T-cell (primary cell): ENCODE results near the gene CCL4. TPM values are rescaled to one million over a fixed set of nuclear protein-coding genes. Genes with fewer than 3 reads are reported as not detected.
"Not testable (repeated sequence)": the region's sequence is repeated elsewhere in the genome, so short reads cannot be mapped to it uniquely, and the experiment has no call there.

Source experiments
- ATAC-seq, 4 experiments: fragments of 200-7000 bp in 3 of 4; fragments of 150-1000 bp in 1 of 4; cut with Tn5 transposase; replicated peaks in 1 of 4; 1 replicate in 3 of 4; 2 replicates in 1 of 4; pipeline ENCODE4 v1.10.0; 2021; ENCODE audit warnings: moderate library complexity in 3 of 4, mild to moderate bottlenecking in 2 of 4, moderate number of reproducible peaks in 1 of 4
- CTCF ChIA-PET, 2 donors: fragments of 300-600 bp; sonication (Branson Sonifier 250); formaldehyde crosslinking; loops; one replicate each; lab custom pipeline; 2022; ENCODE audit warnings: antibody characterized with exemption in 2 of 2; lab: Charles Lee
- POLR2A ChIA-PET, 2 donors: fragments of 300-600 bp; sonication (Branson Sonifier 250); formaldehyde crosslinking; loops; one replicate each; lab custom pipeline; 2022; ENCODE audit warnings: antibody characterized with exemption in 2 of 2; lab: Charles Lee
- DNase-seq, 35 experiments: peaks; one replicate each; pipeline versions ENCODE4 v3.0.0 to v3.0.0-alpha.2; 2013 to 2023
- H3K27ac ChIP-seq: one replicate; pipeline ENCODE4 v1.5.1; 2013; ENCODE audit warnings: low read length
- H3K27me3 ChIP-seq, 2 experiments: replicated peaks in 1 of 2; 1 replicate in 1 of 2; 2 replicates in 1 of 2; pipeline versions ENCODE4 v1.6.1 to v1.7.0; 2013; ENCODE audit warnings: low read length in 1 of 2, mixed read lengths in 1 of 2; ENCODE audit not compliant: control insufficient read depth in 2 of 2, insufficient read depth in 2 of 2; ENCODE audit errors: extremely low read depth in 1 of 2
- H3K36me3 ChIP-seq, 2 donors: 1 replicate in 1 of 2; 2 replicates in 1 of 2; pipeline versions ENCODE4 v1.6.1 to v1.7.0; 2013; ENCODE audit warnings: low read length in 1 of 2; ENCODE audit not compliant: control insufficient read depth in 2 of 2, insufficient read depth in 1 of 2; ENCODE audit errors: extremely low read depth in 1 of 2
- H3K4me1 ChIP-seq, 2 experiments: 1 replicate in 1 of 2; 2 replicates in 1 of 2; pipeline versions ENCODE4 v1.6.1 to v1.7.0; 2013; ENCODE audit warnings: low read length in 2 of 2, mixed read lengths in 1 of 2; ENCODE audit not compliant: insufficient read depth in 2 of 2, control insufficient read depth in 1 of 2; ENCODE audit errors: extremely low read depth in 1 of 2
- H3K4me3 ChIP-seq, 2 donors: 1 replicate in 1 of 2; 2 replicates in 1 of 2; pipeline versions ENCODE4 v1.5.1 to v1.7.0; 2013; ENCODE audit warnings: mild to moderate bottlenecking in 2 of 2, low read length in 1 of 2, moderate library complexity in 1 of 2; ENCODE audit not compliant: control insufficient read depth in 1 of 2; ENCODE audit errors: extremely low read depth in 1 of 2
- H3K9me3 ChIP-seq: 2 replicates; pipeline ENCODE4 v1.7.0; 2013
- H3K27ac Mint-ChIP-seq, 2 donors: one replicate each; pipeline ENCODE4 v1.8.0; 2020 to 2021; ENCODE audit warnings: mild to moderate bottlenecking in 2 of 2, mixed read lengths in 2 of 2
- H3K27me3 Mint-ChIP-seq, 2 donors: one replicate each; pipeline ENCODE4 v1.8.0; 2021 to 2022; ENCODE audit warnings: mixed read lengths in 2 of 2
- H3K36me3 Mint-ChIP-seq: one replicate; pipeline ENCODE4 v1.8.0; 2021; ENCODE audit warnings: mixed read lengths
- H3K4me1 Mint-ChIP-seq, 3 donors: one replicate each; pipeline ENCODE4 v1.8.0; 2020 to 2022; ENCODE audit warnings: mixed read lengths in 3 of 3, mild to moderate bottlenecking in 1 of 3
- H3K4me3 Mint-ChIP-seq, 3 donors: one replicate each; pipeline ENCODE4 v1.8.0; 2020 to 2022; ENCODE audit warnings: mild to moderate bottlenecking in 3 of 3, mixed read lengths in 3 of 3, moderate library complexity in 3 of 3
- H3K9me3 Mint-ChIP-seq, 3 donors: one replicate each; pipeline ENCODE4 v1.8.0; 2020 to 2022; ENCODE audit warnings: mixed read lengths in 3 of 3
- WGBS: methylation state at CpG from one replicate; pipeline ENCODE4 v1.1.5; 2013; ENCODE audit warnings: missing lambda C conversion rate; ENCODE audit not compliant: insufficient coverage; 5-methylcytosine and 5-hydroxymethylcytosine counted together
- total RNA-seq, 35 experiments: library from RNA in 6 of 35; stranded (reverse) in 6 of 35; fragments of 120-200 nt in 1 of 35; gene quantifications; one replicate each; pipeline versions ENCODE4 v1.2.1 to v1.2.4 and lab custom pipeline; 2013 to 2026

CCL4 gene
- total RNA-seq, 5 donors from 2014 or later (not counting 1 experiment from before 2014, with no cell fraction given), result 6.2 to 20.4 (median 16.1) TPM

DNA sequence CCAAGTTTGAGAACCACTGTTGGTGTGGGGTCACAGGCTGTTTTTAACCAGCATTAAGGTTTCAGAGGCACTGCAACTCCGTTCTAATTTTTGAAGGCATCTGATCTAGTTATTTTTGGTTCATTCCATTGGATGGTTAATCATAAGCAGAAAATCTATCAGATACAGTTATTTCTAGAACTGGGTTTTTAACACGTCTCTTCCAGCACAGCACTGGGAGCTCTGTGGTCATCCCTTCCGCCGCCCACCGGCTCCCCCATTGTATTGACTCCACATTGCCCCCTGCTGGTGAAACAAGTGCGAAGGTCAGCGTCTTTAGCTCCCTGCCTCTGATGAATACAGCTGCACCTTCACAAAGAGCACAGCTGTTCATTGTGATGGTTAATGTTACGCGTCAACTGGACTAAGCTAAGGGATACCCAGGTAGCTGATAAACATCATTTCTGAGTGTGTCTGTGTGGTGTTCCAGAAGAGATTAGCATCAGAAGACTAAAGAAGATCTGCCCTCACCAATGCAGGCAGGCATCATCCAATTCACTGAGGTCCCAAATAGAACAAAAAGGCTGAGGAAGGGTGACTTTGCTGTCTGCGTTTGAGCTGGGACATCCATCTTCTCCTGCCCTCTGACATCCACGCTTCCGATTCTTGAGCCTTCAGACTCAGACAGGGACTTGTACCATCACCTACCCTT is 31.1 kb upstream of the CCL4 start:
- Mint-ChIP-seq H3K9me3 (peaks cover 2 to 7% (median 4%) of the 10 kb centered on the region in 3 donors), H3K27me3 (peaks cover 4 to 6% of the 10 kb centered on the region in 2 donors), H3K4me3 (no peak overlapping the region), H3K36me3 (no peaks in the 10 kb centered on the region), H3K4me1 (peaks cover 5 to 12% (median 7%) of the 10 kb centered on the region in 3 donors), H3K27ac (peak overlapping the region in 1 of 2 donors; percentile 2)
- peak in 3 of 4 experiments; percentile 23 to 61 (median 45) for ATAC-seq
- no peak overlapping the region for H3K4me3 ChIP-seq
- ChIA-PET CTCF (interaction anchor here (0.6 to 2.6 kb wide), 8 partner anchors 9 to 195 kb away, joined by 3 to 9 read pairs (median 6); partner anchors contain the start of gene CCL18 (in 1 of the 2)), POLR2A (no interaction called here)
- no peaks in the 10 kb centered on the region for H3K36me3 ChIP-seq
- H3K27me3 ChIP-seq, result no peaks in the 10 kb centered on the region
- WGBS, result 44% methylated on average over 6 of the region's 12 CpGs
- no peaks in the 10 kb centered on the region for H3K9me3 ChIP-seq
- DNase-seq, result peak in 28 of 35 experiments; percentile 15 to 81 (median 41)
- peaks cover 0 to 37% of the 10 kb centered on the region in 2 experiments for H3K4me1 ChIP-seq
- no peak overlapping the region for H3K27ac ChIP-seq

DNA sequence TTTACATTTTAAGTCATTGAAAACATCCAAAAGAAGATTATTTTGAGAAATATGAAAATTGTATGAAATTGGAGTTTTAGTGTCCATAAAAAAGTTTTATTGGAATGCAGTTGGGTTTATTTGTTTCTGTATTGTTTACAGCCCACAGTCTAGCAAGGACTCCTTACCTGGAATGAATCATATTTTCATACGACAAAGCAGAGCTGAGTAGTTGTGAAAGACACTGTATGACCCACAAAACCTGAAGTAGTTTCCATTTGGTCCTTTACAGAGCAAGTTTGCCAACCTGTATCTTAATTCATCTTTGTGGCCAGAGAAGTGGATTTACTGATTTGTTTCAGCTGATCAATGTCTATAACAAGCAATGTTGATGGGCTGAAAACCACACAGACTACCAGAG is 29.3 kb upstream of the CCL4 start:
- peaks cover 5 to 7% (median 6%) of the 10 kb centered on the region in 3 donors for H3K4me1 Mint-ChIP-seq
- ChIA-PET CTCF (interaction anchor here in 1 of 2 donors (1.1 to 1.6 kb wide), 2 partner anchors 74 to 99 kb away, joined by 4 read pairs; no protein-coding TSS in a partner anchor), POLR2A (interaction anchor here in 1 of 2 donors (0.6 kb wide), 1 partner anchor 53 kb away, joined by 3 read pairs; no protein-coding TSS in a partner anchor)
- H3K27ac Mint-ChIP-seq, result no peak overlapping the region
- DNase-seq, result no peak
- no peaks in the 10 kb centered on the region for H3K36me3 Mint-ChIP-seq
- H3K4me3 Mint-ChIP-seq, result no peak overlapping the region
- no peaks in the 10 kb centered on the region for H3K36me3 ChIP-seq
- ATAC-seq, result no peak
- H3K4me3 ChIP-seq, result no peak overlapping the region
- no CpG with 5 or more reads among the region's 1 CpG for WGBS
- H3K9me3 Mint-ChIP-seq, result peaks cover 2 to 9% (median 4%) of the 10 kb centered on the region in 3 donors
- peaks cover 0 to 35% of the 10 kb centered on the region in 2 experiments for H3K4me1 ChIP-seq
- peak overlapping the region; percentile 10 for H3K27ac ChIP-seq
- H3K27me3 Mint-ChIP-seq, result peaks cover 4 to 6% of the 10 kb centered on the region in 2 donors
- no peaks in the 10 kb centered on the region for H3K9me3 ChIP-seq
- no peaks in the 10 kb centered on the region for H3K27me3 ChIP-seq

DNA sequence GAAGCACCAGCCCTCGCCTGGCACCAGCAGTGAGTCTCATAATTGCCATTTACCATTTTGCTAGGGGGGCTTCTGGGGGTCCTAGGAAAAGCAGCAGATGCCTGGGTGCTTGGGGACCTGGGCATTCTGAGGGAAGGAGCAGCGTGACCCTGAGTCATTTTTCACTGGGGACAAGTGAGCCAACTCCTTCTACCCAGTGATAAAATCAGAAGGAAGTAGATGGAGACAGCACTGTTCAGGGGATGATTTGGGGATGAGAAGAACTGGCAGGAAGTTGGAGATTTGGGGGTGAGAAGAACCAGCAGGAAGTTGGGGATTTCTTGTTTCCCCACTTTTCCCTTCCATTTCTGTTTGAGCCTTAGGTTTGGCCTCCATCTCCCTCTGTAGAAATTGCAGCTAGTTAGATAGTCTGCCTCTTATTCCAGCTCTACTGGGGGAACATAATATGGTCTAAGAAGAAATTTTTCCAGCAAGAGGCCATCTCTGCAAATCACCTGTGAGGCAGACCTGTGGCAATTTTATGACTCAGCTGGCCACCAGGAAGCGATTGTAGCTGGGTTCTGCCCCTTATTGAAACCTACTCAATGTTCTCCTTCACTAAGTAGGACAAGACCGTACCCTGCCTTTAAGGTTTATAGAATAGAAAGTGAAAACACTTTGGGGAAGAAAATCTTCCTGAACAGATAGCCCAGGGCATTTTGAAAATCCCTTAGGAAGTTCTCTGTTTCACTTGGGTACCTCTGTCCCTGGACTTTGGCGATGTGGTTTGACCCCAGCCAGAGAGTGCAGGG is 21.8 kb upstream of the CCL4 start:
- POLR2A ChIA-PET, H3K27me3 ChIP-seq, H3K27me3 Mint-ChIP-seq, H3K4me3 ChIP-seq, H3K36me3 ChIP-seq, H3K36me3 Mint-ChIP-seq, H3K9me3 Mint-ChIP-seq, DNase-seq, H3K9me3 ChIP-seq: not testable (repeated sequence)
- ATAC-seq, result peak in 3 of 4 experiments; percentile 13 to 24 (median 14)
- peak overlapping the region in 2 of 3 donors; percentile 36 to 55 for H3K4me3 Mint-ChIP-seq
- CTCF ChIA-PET, result interaction anchor here in 1 of 2 donors (1.3 kb wide), 1 partner anchor 10 kb away, joined by 8 read pairs; no protein-coding TSS in a partner anchor
- Histone ChIP-seq H3K4me1 (peaks cover 0 to 51% of the 10 kb centered on the region in 2 experiments), H3K27ac (peak overlapping the region; percentile 92)
- peak overlapping the region; percentile 90 to 91 for H3K27ac Mint-ChIP-seq
- WGBS, result 60% methylated on average over 1 of the region's 5 CpGs
- H3K4me1 Mint-ChIP-seq, result peaks cover 10 to 45% (median 21%) of the 10 kb centered on the region in 3 donors

DNA sequence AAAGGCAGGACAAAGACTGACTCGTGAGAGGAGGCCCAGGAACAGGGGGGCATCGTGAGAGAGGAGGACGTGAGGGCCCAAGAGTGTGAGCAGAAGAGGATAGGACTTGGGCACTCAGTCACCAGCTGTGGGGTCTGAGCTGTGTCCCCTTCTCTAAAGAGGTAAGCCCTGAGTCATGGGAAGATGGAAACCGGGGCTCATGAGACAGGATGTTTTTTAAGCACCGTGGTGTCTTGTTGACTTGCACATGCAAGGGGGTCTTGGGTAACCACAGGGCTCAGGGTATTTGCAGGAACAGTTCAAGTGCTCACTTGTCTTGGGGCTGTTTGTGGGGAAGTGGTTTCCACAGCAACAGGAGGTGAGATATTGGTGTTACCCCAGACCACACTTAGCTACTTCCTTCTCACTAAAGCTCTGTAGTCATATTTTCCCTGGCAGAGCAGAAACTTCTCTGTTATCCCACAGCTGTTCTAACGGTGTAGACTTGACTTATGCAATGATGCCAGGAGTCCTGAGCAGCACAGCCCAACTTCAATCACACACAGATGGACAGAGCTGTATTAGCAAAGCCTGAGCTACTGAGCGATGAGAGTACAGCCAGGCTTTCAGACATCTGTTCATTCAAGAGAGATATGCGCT is 21.0 kb upstream of the CCL4 start:
- Histone ChIP-seq H3K4me1 (peaks cover 0 to 51% of the 10 kb centered on the region in 2 experiments), H3K27ac (peak overlapping the region; percentile 92)
- H3K36me3 ChIP-seq, H3K9me3 Mint-ChIP-seq, H3K27me3 Mint-ChIP-seq, POLR2A ChIA-PET, H3K27me3 ChIP-seq, H3K9me3 ChIP-seq, H3K4me3 ChIP-seq, H3K36me3 Mint-ChIP-seq: not testable (repeated sequence)
- peak overlapping the region; percentile 21 to 55 (median 36) for H3K4me3 Mint-ChIP-seq
- peaks cover 10 to 45% (median 21%) of the 10 kb centered on the region in 3 donors for H3K4me1 Mint-ChIP-seq
- CTCF ChIA-PET, result interaction anchor here in 1 of 2 donors (0.7 to 1.3 kb wide), 2 partner anchors 11 to 21 kb away, joined by 3 to 8 read pairs; no protein-coding TSS in a partner anchor
- 20% methylated on average over 5 of the region's 8 CpGs for whole genome bisulfite sequencing
- DNase-seq (peak in 33 of 35 experiments; percentile 12 to 79 (median 53)), ATAC-seq (peak; percentile 69 to 87 (median 76))
- peak overlapping the region; percentile 90 to 91 for H3K27ac Mint-ChIP-seq

DNA sequence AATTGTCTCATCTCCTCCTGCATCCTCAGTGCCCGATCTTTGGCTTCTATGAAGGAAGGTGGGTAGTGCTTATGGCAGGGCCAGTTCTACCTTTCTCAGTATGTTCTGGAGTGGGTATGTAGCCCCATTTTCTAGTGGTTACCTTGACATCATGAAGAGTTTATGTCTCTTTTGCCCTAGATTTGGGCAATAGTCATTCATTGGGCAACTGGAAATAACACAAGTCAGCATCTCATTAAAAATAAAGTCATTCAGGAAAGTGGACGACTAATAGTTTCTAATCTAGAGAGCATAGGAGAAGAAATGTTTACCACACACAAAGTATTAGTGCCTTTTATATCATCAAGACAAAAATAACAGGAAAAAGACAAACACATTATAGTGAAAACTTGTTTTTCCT is 19.9 kb upstream of the CCL4 start:
- POLR2A ChIA-PET, H3K4me3 ChIP-seq, H3K36me3 Mint-ChIP-seq, H3K27me3 ChIP-seq, H3K4me3 Mint-ChIP-seq, H3K9me3 Mint-ChIP-seq, ATAC-seq, CTCF ChIA-PET, H3K9me3 ChIP-seq, DNase-seq, H3K36me3 ChIP-seq: not testable (repeated sequence)
- peaks cover 10 to 11% of the 10 kb centered on the region in 2 donors for H3K27me3 Mint-ChIP-seq
- no CpG with 5 or more reads among the region's 2 CpGs for WGBS
- H3K27ac Mint-ChIP-seq, result peak overlapping the region in 1 of 2 donors; percentile 83
- H3K4me1 ChIP-seq, result peaks cover 0 to 55% of the 10 kb centered on the region in 2 experiments
- H3K4me1 Mint-ChIP-seq, result peaks cover 10 to 49% (median 23%) of the 10 kb centered on the region in 3 donors
- peak overlapping the region; percentile 34 for H3K27ac ChIP-seq
